MG63 (cell line): Measurements from ENCODE around the gene PSEN1. TPM values are rescaled to one million over a fixed set of nuclear protein-coding genes. Genes with fewer than 3 reads are reported as not detected.

Source experiments
- DNase-seq: peaks from one replicate; pipeline ENCODE4 v3.0.0-alpha.2; 2020
- H3K27me3 ChIP-seq: fragments of 250-450 bp; sonication (Bioruptor Pico); 2 replicates; pipeline ENCODE4 v1.5.1; 2020; ENCODE audit warnings: mild to moderate bottlenecking, moderate library complexity
- H3K36me3 ChIP-seq: fragments of 250-450 bp; sonication (Bioruptor Pico); 2 replicates; pipeline ENCODE4 v1.5.1; 2020; ENCODE audit warnings: mild to moderate bottlenecking, moderate library complexity
- H3K4me3 ChIP-seq: fragments of 250-450 bp; sonication (Bioruptor Pico); 2 replicates; pipeline ENCODE4 v1.5.1; 2020; ENCODE audit warnings: mild to moderate bottlenecking, moderate library complexity
- H3K9me3 ChIP-seq: fragments of 250-450 bp; sonication (Bioruptor Pico); 2 replicates; pipeline ENCODE4 v1.5.1; 2020; ENCODE audit warnings: mild to moderate bottlenecking, moderate library complexity
- total RNA-seq: library from RNA; depleted of rRNA; stranded (reverse); fragments of >200 nt; shearing (Covaris generic); gene quantifications from 2 replicates; pipeline ENCODE4 v1.2.3, GENCODE V29; 2014; ENCODE audit warnings: low replicate concordance

PSEN1 gene
- total RNA-seq, 1 experiment from 2014 or later: 13.7 TPM

GRCh38 chr14:73227812-73228781 is 91.8 kb downstream of the PSEN1 start:
- H3K9me3 ChIP-seq: no peaks in the 10 kb centered on the region
- no peaks in the 10 kb centered on the region for H3K27me3 ChIP-seq
- H3K4me3 ChIP-seq: no peak overlapping the region
- H3K36me3 ChIP-seq: no peaks in the 10 kb centered on the region
- DNase-seq: peak; percentile 88

GRCh38 chr14:73230051-73230450 is 93.7 kb downstream of the PSEN1 start:
- Histone ChIP-seq H3K4me3 (no peak overlapping the region), H3K36me3 (no peaks in the 10 kb centered on the region), H3K9me3 (no peaks in the 10 kb centered on the region), H3K27me3 (no peaks in the 10 kb centered on the region)
- no peak for DNase-seq

- Histone ChIP-seq H3K9me3 (no peaks in the 10 kb centered on the region), H3K27me3 (no peaks in the 10 kb centered on the region), H3K36me3 (no peaks in the 10 kb centered on the region), H3K4me3 (no peak overlapping the region)
- DNase-seq: no peak
These were observed 95.9 kb downstream of the PSEN1 start for GRCh38 chr14:73231981-73232851.

- Histone ChIP-seq H3K4me3 (no peak overlapping the region), H3K36me3 (no peaks in the 10 kb centered on the region), H3K27me3 (peaks cover 2% of the 10 kb centered on the region; the same call in 1 of the 2 replicates), H3K9me3 (no peaks in the 10 kb centered on the region)
- DNase-seq: no peak
These were observed 96.7 kb downstream of the PSEN1 start for GRCh38 chr14:73232984-73233383.

GRCh38 chr14:73233564-73233963 is 97.3 kb downstream of the PSEN1 start:
- no peak for DNase-seq
- Histone ChIP-seq H3K9me3 (no peaks in the 10 kb centered on the region), H3K4me3 (no peak overlapping the region), H3K27me3 (peaks cover 2% of the 10 kb centered on the region; the same call in 1 of the 2 replicates), H3K36me3 (no peaks in the 10 kb centered on the region)

GRCh38 chr14:73234029-73234428 is 97.7 kb downstream of the PSEN1 start:
- DNase-seq: no peak
- Histone ChIP-seq H3K4me3 (no peak overlapping the region), H3K36me3 (no peaks in the 10 kb centered on the region), H3K27me3 (peaks cover 2% of the 10 kb centered on the region; the same call in 1 of the 2 replicates), H3K9me3 (no peaks in the 10 kb centered on the region)

GRCh38 chr14:73234586-73235394 is 98.5 kb downstream of the PSEN1 start:
- H3K9me3 ChIP-seq: no peaks in the 10 kb centered on the region
- no peaks in the 10 kb centered on the region for H3K36me3 ChIP-seq
- no peak overlapping the region for H3K4me3 ChIP-seq
- DNase-seq: no peak
- peaks cover 2% of the 10 kb centered on the region; the same call in 1 of the 2 replicates for H3K27me3 ChIP-seq

- Histone ChIP-seq H3K27me3 (peaks cover 2% of the 10 kb centered on the region; the same call in 1 of the 2 replicates), H3K36me3 (no peaks in the 10 kb centered on the region)
- no peak for DNase-seq
These were observed 99.3 kb downstream of the PSEN1 start for GRCh38 chr14:73235531-73236155.

GRCh38 chr14:73236157-73236556 is 99.8 kb downstream of the PSEN1 start:
- no peak overlapping the region for H3K4me3 ChIP-seq
- no peak for DNase-seq
- no peaks in the 10 kb centered on the region for H3K36me3 ChIP-seq
- H3K27me3 ChIP-seq: peaks cover 2% of the 10 kb centered on the region; the same call in 1 of the 2 replicates
- H3K9me3 ChIP-seq: no peaks in the 10 kb centered on the region

More at GRCh38 chr14:73235531-73236155, 99.3 kb downstream of the PSEN1 start:
- Histone ChIP-seq H3K9me3 (no peaks in the 10 kb centered on the region), H3K4me3 (no peak overlapping the region)

- no peak for DNase-seq
- peaks cover 2% of the 10 kb centered on the region; the same call in 1 of the 2 replicates for H3K27me3 ChIP-seq
These were observed 100.5 kb downstream of the PSEN1 start for GRCh38 chr14:73236752-73237218.

GRCh38 chr14:73237219-73237785 is 101.0 kb downstream of the PSEN1 start, which contains the start of gene PAPLN:
Gene PAPLN, plus strand, starts transcription at chr14:73237506. Its CDS starts 2,273 bp downstream, at chr14:73239779.
- DNase-seq: no peak
- H3K27me3 ChIP-seq: peaks cover 2% of the 10 kb centered on the region; the same call in 1 of the 2 replicates
- H3K4me3 ChIP-seq: 0 out of 2 replicates have a peak within 1 kb of the TSS, but pooled peaks have one; percentile 10

More at GRCh38 chr14:73236752-73237218, 100.5 kb downstream of the PSEN1 start:
- Histone ChIP-seq H3K4me3 (no peak overlapping the region), H3K36me3 (no peaks in the 10 kb centered on the region), H3K9me3 (no peaks in the 10 kb centered on the region)

GRCh38 chr14:73237786-73238423 is 101.6 kb downstream of the PSEN1 start:
- Histone ChIP-seq H3K9me3 (no peaks in the 10 kb centered on the region), H3K36me3 (no peaks in the 10 kb centered on the region), H3K4me3 (0 out of 2 replicates have a peak overlapping the region, but pooled peaks have one; percentile 10), H3K27me3 (peaks cover 2% of the 10 kb centered on the region; the same call in 1 of the 2 replicates)
- DNase-seq: no peak

More at GRCh38 chr14:73237219-73237785, 101.0 kb downstream of the PSEN1 start, which contains the start of gene PAPLN:
- no peaks in the 10 kb centered on the region for H3K9me3 ChIP-seq
- no peaks in the 10 kb centered on the region for H3K36me3 ChIP-seq

GRCh38 chr14:73238424-73238852 is 102.1 kb downstream of the PSEN1 start:
- peak; percentile 54 for DNase-seq
- peaks cover 2% of the 10 kb centered on the region; the same call in 1 of the 2 replicates for H3K27me3 ChIP-seq
- H3K9me3 ChIP-seq: no peaks in the 10 kb centered on the region
- no peak overlapping the region for H3K4me3 ChIP-seq
- no peaks in the 10 kb centered on the region for H3K36me3 ChIP-seq

GRCh38 chr14:73238941-73239340 is 102.6 kb downstream of the PSEN1 start:
- DNase-seq: no peak

More at GRCh38 chr14:73238941-73239340, 102.6 kb downstream of the PSEN1 start:
- H3K4me3 ChIP-seq: no peak overlapping the region
- H3K9me3 ChIP-seq: no peaks in the 10 kb centered on the region
- peaks cover 2% of the 10 kb centered on the region; the same call in 1 of the 2 replicates for H3K27me3 ChIP-seq
- no peaks in the 10 kb centered on the region for H3K36me3 ChIP-seq
